Ovary (tissue), 9 donors: Measurements from ENCODE around the gene IGHMBP2. TPM values are rescaled to one million over a fixed set of nuclear protein-coding genes. Genes with fewer than 3 reads are reported as not detected.

ENCODE experiments used
- DNase-seq, 5 donors: peaks; one replicate each; pipeline ENCODE4 v3.0.0-alpha.2; 2019 to 2020
- H3K27ac ChIP-seq, 2 donors: fragments of 200-600 bp; one replicate each; pipeline versions ENCODE4 v1.5.1 to v1.8.0; 2019 to 2022
- H3K27me3 ChIP-seq: fragments of 200-600 bp; one replicate; pipeline ENCODE4 v1.8.0; 2022
- H3K36me3 ChIP-seq: fragments of 200-600 bp; sonication (generic); one replicate; pipeline ENCODE4 v1.5.1; 2019
- H3K4me1 ChIP-seq: one replicate; pipeline ENCODE4 v1.8.1; 2013; ENCODE audit warnings: mild to moderate bottlenecking, moderate library complexity; ENCODE audit not compliant: insufficient read depth
- H3K4me3 ChIP-seq: fragments of 200-600 bp; sonication (generic); one replicate; pipeline ENCODE4 v1.5.1; 2017
- H3K9me3 ChIP-seq, 2 donors: fragments of 200-600 bp in 1 of 2; sonication (generic) in 1 of 2; one replicate each; pipeline versions ENCODE4 v1.5.1 to v1.8.1; 2013 to 2019; ENCODE audit warnings: mild to moderate bottlenecking in 1 of 2, moderate library complexity in 1 of 2
- EP300 ChIP-seq: sonication (generic); formaldehyde crosslinking; IDR thresholded peaks from one replicate; pipeline ENCODE4 v1.6.1; 2017; ENCODE audit warnings: antibody characterized with exemption
- POLR2A ChIP-seq: fragments of 450-650 bp; IDR thresholded peaks from one replicate; pipeline ENCODE4 v1.6.1; 2017; ENCODE audit warnings: antibody characterized with exemption, mild to moderate bottlenecking, moderate library complexity
- WGBS, 3 donors: extraction: QIAGEN DNeasy Blood & Tissue Kit in 1 of 3; methylation state at CpG; one replicate each; pipeline versions ENCODE4 v1.1.5 to v1.1.7; 2013 to 2017; 5-methylcytosine and 5-hydroxymethylcytosine counted together
- intact Hi-C, 4 donors: fragments of 100-400 bp; cut with DNase I; formaldehyde crosslinking; loops; one replicate each; pipeline versions ENCODE4 v1.11.0 to v1.15.1; 2022 to 2023
- polyA plus RNA-seq, 2 donors: library from polyadenylated mRNA; stranded (reverse); fragments of 200-250 nt in 1 of 2; fragments of 350-450 nt in 1 of 2; fragmentation: Illumina TruSeq in 1 of 2; extraction: RNeasy Lipid Tissue Mini Kit (QIAGEN cat#74804) in 1 of 2; gene quantifications; one replicate each; pipeline ENCODE4 v1.2.3, GENCODE V29; 2013 to 2014
- total RNA-seq, 7 donors: library from RNA; depleted of rRNA in 2 of 7; stranded (reverse); fragments of >200 nt in 2 of 7; fragmentation: NEBNext Ultra II Directional in 3 of 7; extraction: Animal tissue kit (Norgen Biotek cat#: 25700) in 3 of 7; gene quantifications; one replicate each; pipeline versions ENCODE4 v1.1.0 to v1.2.4, GENCODE V29; 2016 to 2023
- TF ChIP-seq, protein P1 (sequence below), 3 donors: fragments of 450-650 bp in 2 of 3; fragments of 200-600 bp in 1 of 3; IDR thresholded peaks; one replicate each; pipeline versions ENCODE4 v1.5.1 to v1.8.0; 2016 to 2022; ENCODE audit warnings: antibody characterized with exemption in 3 of 3, mild to moderate bottlenecking in 1 of 3
- donor health status: DM: no; HTN: no; CAD: no; lungs with moderate emphysema.
- donor health status: DM: no; HTN: no; CAD: no.
- donor health status: Bipolar disorder and iron deficiency.
- donor health status: DM: yes; HTN: yes; CAD: no.
- donor health status: DM: no; HTN: no; CAD: no.
- donor health status: DM: yes; HTN: yes; CAD: no.

Gene IGHMBP2
- total and polyA plus RNA-seq, 9 donors = 8.3 to 18.9 (median 15.9) TPM

DNA sequence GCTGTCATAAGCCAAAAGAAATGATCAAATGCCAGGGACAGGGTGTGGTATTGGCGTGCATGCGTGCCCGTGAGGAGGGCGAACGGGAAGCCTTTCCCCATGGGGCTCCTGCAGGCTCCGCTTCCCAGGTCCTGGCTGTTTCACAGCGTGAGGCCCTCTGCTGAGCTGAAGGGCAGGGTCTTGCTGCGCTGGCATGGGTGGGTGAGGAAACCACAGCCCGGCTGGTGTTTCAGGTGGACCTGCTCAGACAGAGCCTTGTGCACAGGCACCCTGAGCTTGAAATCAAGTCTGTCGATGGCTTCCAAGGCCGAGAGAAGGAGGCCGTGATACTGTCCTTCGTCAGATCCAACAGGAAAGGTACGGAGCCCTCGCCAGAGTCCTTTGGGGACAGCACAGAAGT is 31.4 kb downstream of the IGHMBP2 start:
- Histone ChIP-seq H3K9me3 (no peaks in the 10 kb centered on the region), H3K27ac (no peak overlapping the region), H3K27me3 (no peaks in the 10 kb centered on the region), H3K4me3 (no peak overlapping the region), H3K36me3 (no peaks in the 10 kb centered on the region), H3K4me1 (no peaks in the 10 kb centered on the region)
- WGBS, 3 donors = 95% methylated on average over 15 of the region's 15 CpGs
- TF ChIP-seq, protein P1, sequence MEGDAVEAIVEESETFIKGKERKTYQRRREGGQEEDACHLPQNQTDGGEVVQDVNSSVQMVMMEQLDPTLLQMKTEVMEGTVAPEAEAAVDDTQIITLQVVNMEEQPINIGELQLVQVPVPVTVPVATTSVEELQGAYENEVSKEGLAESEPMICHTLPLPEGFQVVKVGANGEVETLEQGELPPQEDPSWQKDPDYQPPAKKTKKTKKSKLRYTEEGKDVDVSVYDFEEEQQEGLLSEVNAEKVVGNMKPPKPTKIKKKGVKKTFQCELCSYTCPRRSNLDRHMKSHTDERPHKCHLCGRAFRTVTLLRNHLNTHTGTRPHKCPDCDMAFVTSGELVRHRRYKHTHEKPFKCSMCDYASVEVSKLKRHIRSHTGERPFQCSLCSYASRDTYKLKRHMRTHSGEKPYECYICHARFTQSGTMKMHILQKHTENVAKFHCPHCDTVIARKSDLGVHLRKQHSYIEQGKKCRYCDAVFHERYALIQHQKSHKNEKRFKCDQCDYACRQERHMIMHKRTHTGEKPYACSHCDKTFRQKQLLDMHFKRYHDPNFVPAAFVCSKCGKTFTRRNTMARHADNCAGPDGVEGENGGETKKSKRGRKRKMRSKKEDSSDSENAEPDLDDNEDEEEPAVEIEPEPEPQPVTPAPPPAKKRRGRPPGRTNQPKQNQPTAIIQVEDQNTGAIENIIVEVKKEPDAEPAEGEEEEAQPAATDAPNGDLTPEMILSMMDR (IDR thresholded peaks at IDR 0.05) = no peak
- TF ChIP-seq POLR2A = no peak
- TF ChIP-seq EP300 = no peak
- intact Hi-C loops = loop anchor here in 1 of 4 donors (10.0 kb wide), 1 partner anchor 690 kb away; no protein-coding TSS in a partner anchor
- no peak for DNase-seq

DNA sequence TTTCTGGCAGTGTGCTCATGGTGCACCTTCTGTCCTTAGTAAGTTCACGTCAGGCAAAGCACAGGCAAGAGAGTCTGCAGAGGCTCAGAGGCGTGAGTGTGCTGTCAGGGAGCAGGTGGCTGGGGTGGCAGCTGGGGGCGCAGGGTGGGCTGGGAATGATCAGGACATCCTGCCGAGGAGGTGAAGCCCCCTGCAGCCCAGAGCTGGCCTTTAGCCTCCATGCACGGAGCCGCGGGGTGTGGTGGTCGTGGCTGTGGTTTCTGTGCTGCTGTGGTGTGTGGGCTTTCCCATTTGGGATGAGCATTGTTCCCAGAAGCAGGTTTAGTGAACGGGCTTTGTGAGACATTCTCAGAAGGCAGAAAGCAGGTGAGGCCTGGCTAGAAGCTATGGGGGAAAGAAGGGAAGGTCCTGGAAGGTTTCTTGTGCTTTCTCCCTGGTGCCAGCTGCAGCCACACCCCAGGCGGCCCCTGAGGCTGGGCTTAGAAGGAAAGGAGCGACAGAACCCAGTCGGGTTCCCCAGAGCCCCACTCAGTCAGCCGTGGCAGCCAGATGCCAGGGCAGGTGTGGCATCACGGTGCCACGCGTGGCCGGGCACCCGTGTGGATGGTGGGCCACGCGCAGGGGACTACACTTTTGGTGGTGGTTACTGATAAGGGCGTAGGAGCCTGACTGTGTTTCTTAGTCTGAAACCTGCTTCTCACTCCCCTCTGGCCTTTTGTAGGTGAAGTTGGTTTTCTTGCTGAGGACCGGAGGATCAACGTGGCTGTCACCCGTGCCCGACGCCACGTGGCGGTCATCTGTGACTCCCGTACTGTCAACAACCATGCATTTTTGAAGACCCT is 32.0 kb downstream of the IGHMBP2 start:
- H3K9me3 ChIP-seq = no peaks in the 10 kb centered on the region
- no peaks in the 10 kb centered on the region for H3K36me3 ChIP-seq
- no peak for TF ChIP-seq POLR2A
- no peak for TF ChIP-seq EP300
- TF ChIP-seq, protein P1 (IDR thresholded peaks at IDR 0.05) = no peak
- no peak overlapping the region for H3K4me3 ChIP-seq
- WGBS, 3 donors = 91 to 95% (median 93%) methylated on average over 29 of the region's 29 CpGs
- DNase-seq = no peak
- H3K27ac ChIP-seq = no peak overlapping the region
- intact Hi-C loops = loop anchor here in 1 of 4 donors (10.0 kb wide), 1 partner anchor 689 kb away; no protein-coding TSS in a partner anchor
- H3K27me3 ChIP-seq = no peaks in the 10 kb centered on the region
- no peaks in the 10 kb centered on the region for H3K4me1 ChIP-seq

DNA sequence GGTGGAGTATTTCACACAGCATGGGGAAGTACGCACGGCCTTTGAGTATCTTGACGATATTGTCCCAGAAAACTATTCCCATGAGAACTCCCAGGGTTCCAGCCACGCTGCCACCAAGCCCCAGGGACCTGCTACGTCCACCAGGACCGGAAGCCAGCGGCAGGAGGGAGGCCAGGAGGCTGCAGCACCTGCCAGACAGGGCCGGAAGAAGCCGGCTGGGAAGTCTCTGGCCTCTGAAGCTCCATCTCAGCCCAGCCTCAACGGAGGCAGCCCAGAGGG is 32.6 kb downstream of the IGHMBP2 start:
- intact Hi-C loops = loop anchor here in 1 of 4 donors (10.0 kb wide), 1 partner anchor 689 kb away; no protein-coding TSS in a partner anchor
- no peak for DNase-seq
- no peak overlapping the region for H3K4me3 ChIP-seq
- no peak for TF ChIP-seq POLR2A
- TF ChIP-seq, protein P1 (IDR thresholded peaks at IDR 0.05) = no peak
- TF ChIP-seq EP300 = no peak
- H3K36me3 ChIP-seq = no peaks in the 10 kb centered on the region
- H3K27ac ChIP-seq = no peak overlapping the region
- H3K27me3 ChIP-seq = no peaks in the 10 kb centered on the region
- H3K4me1 ChIP-seq = no peaks in the 10 kb centered on the region
- H3K9me3 ChIP-seq = no peaks in the 10 kb centered on the region
- WGBS, 3 donors = 87 to 95% (median 93%) methylated on average over 10 of the region's 10 CpGs

DNA sequence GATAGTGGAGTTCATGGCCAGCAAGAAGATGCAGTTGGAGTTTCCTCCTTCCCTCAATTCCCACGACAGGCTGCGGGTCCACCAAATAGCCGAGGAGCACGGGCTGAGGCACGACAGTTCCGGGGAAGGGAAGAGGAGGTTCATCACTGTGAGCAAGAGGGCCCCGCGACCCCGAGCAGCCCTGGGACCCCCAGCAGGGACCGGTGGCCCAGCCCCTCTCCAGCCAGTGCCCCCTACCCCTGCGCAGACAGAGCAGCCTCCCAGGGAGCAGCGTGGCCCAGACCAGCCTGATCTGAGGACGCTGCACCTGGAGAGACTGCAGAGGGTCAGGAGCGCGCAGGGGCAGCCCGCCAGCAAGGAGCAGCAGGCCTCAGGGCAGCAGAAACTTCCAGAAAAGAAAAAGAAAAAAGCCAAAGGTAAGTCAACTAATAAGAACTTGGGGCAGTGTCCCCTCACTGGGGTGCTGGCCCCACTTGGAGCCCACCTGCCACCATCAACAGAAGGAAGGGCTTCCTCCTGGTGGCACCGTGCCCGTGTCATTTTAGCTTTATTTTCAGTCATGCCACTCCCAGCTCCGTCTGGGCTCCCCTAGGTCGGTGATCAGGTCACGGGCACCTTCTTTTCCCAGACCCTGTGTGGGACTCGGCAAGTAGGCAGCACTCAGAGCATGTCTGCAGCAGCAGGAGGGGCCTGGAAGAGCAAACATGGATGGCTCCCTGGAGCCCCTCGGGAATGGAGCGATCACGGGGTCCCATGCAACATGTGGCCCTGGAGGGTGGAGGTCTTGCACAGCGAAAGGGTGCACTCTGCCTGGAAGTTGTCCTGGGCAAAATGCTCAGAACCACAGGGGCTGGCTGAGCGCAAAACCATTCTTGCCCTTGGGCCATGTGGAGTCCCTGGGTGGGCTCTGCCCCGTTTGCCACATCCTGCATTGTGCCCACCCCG is 33.3 kb downstream of the IGHMBP2 start:
- H3K4me1 ChIP-seq = no peaks in the 10 kb centered on the region
- TF ChIP-seq POLR2A (no peak), EP300 (no peak)
- TF ChIP-seq, protein P1 (IDR thresholded peaks at IDR 0.05) = no peak
- 89 to 93% (median 92%) methylated on average over 29 of the region's 29 CpGs for WGBS, 3 donors
- intact Hi-C loops = loop anchor here in 1 of 4 donors (10.0 kb wide), 1 partner anchor 688 kb away; no protein-coding TSS in a partner anchor
- H3K27me3 ChIP-seq = no peaks in the 10 kb centered on the region
- no peaks in the 10 kb centered on the region for H3K9me3 ChIP-seq
- H3K4me3 ChIP-seq = no peak overlapping the region
- H3K36me3 ChIP-seq = no peaks in the 10 kb centered on the region
- DNase-seq = no peak
- H3K27ac ChIP-seq = no peak overlapping the region
